K562 (cell line): ENCODE results near the gene OFD1. TPM values are rescaled to one million over a fixed set of nuclear protein-coding genes. Genes with fewer than 3 reads are reported as not detected.
"Not testable (repeated sequence)": the region's sequence is repeated elsewhere in the genome, so short reads cannot be mapped to it uniquely, and the experiment has no call there.

Experiments
- ATAC-seq: fragments of 200-7000 bp; cut with Tn5 transposase; 3 replicates; pipeline ENCODE4 v1.9.1; 2020; ENCODE audit warnings: moderate library complexity
- BruUV-seq: library from RNA; stranded (reverse); fragments of 400-500 nt; replicated peaks from 2 replicates; lab custom pipeline; 2021; lab: Mats Ljungman, UMichigan
- CTCF ChIA-PET: fragments of 300-600 bp; formaldehyde crosslinking; extraction: SDS; loops from one replicate; lab custom pipeline; 2021; ENCODE audit warnings: low intra/inter-chr PET ratio; lab: Yijun Ruan, JAX
- POLR2A ChIA-PET: fragments of 300-600, 350-650 bp; sonication (Branson Sonifier 250); formaldehyde crosslinking; extraction: SDS; loops from one replicate; lab custom pipeline; 2021; ENCODE audit warnings: antibody characterized with exemption, inconsistent platforms; lab: Yijun Ruan, JAX
- DNase-seq, 4 experiments: peaks; one replicate each; pipeline versions ENCODE4 v3.0.0 to v3.0.0-alpha.2; 2011 to 2018; ENCODE audit warnings: low spot score in 3 of 4, mixed read lengths in 3 of 4; ENCODE audit errors: extremely low read depth in 1 of 4
- FAIRE-seq: peaks from 2 replicates; lab custom pipeline; 2011; peaks lifted over from hg19 to GRCh38; lab: Jason Lieb, UNC
- H2AFZ ChIP-seq: 2 replicates; pipeline ENCODE4 v1.6.0; 2011; ENCODE audit warnings: low read depth, low read length, control low read depth, inconsistent platforms
- H3K27ac ChIP-seq: fragments of 200-600 bp; 3 replicates; pipeline ENCODE4 v1.8.0; 2011; ENCODE audit warnings: low read depth, mild to moderate bottlenecking, control low read depth, inconsistent platforms, low read length, moderate library complexity, mixed read lengths; ENCODE audit errors: extremely low read depth
- H3K27me3 ChIP-seq, 2 experiments: fragments of 300-600 bp in 1 of 2; 2 replicates in 1 of 2; 3 replicates in 1 of 2; pipeline versions ENCODE4 v1.6.0 to v1.8.0; 2011; ENCODE audit warnings: inconsistent platforms in 2 of 2, low read length in 2 of 2, mild to moderate bottlenecking in 1 of 2, mixed read lengths in 1 of 2, moderate library complexity in 1 of 2; ENCODE audit not compliant: control insufficient read depth in 2 of 2, insufficient read depth in 2 of 2
- H3K36me3 ChIP-seq: fragments of 300-600 bp; 3 replicates; pipeline ENCODE4 v1.8.0; 2011; ENCODE audit warnings: mild to moderate bottlenecking, low read length, inconsistent platforms; ENCODE audit not compliant: control insufficient read depth, insufficient read depth
- H3K4me1 ChIP-seq, 2 experiments: fragments of 200-600 bp in 1 of 2; replicated peaks in 1 of 2; 2 replicates in 1 of 2; 3 replicates in 1 of 2; pipeline versions ENCODE4 v1.5.1 to v1.8.0; 2011; ENCODE audit warnings: inconsistent platforms in 2 of 2, low read length in 2 of 2, mild to moderate bottlenecking in 1 of 2, mixed read lengths in 1 of 2, moderate library complexity in 1 of 2; ENCODE audit not compliant: control insufficient read depth in 2 of 2, insufficient read depth in 2 of 2
- H3K4me2 ChIP-seq: 2 replicates; pipeline ENCODE4 v1.6.1; 2011; ENCODE audit warnings: low read length, control low read depth, inconsistent platforms, mixed read lengths; ENCODE audit not compliant: insufficient read depth
- H3K4me3 ChIP-seq: fragments of 200-600 bp; sonication (generic), shearing (Covaris generic); 2 replicates; pipeline ENCODE4 v1.5.1; 2016; ENCODE audit warnings: control low read depth, inconsistent platforms
- H3K79me2 ChIP-seq: fragments of 200-600 bp; 3 replicates; pipeline ENCODE4 v1.8.0; 2011; ENCODE audit warnings: low read length, inconsistent platforms; ENCODE audit not compliant: control insufficient read depth, insufficient read depth
- H3K9ac ChIP-seq, 2 experiments: 2 replicates each; pipeline versions ENCODE4 v1.6.0 to v1.6.1; 2011; ENCODE audit warnings: low read depth in 2 of 2, low read length in 2 of 2, control low read depth in 1 of 2, inconsistent platforms in 1 of 2, mild to moderate bottlenecking in 1 of 2, mixed read lengths in 1 of 2; ENCODE audit not compliant: insufficient read depth in 1 of 2
- H3K9me1 ChIP-seq: one replicate; pipeline ENCODE4 v1.6.0; 2011; ENCODE audit warnings: inconsistent platforms, mild to moderate bottlenecking, low read length, moderate library complexity; ENCODE audit not compliant: control insufficient read depth, insufficient read depth
- H3K9me3 ChIP-seq: replicated peaks from 2 replicates; pipeline ENCODE4 v1.5.1; 2011; ENCODE audit warnings: low read depth, low read length, inconsistent platforms; ENCODE audit not compliant: control insufficient read depth, insufficient read depth
- H4K20me1 ChIP-seq: replicated peaks from 2 replicates; pipeline ENCODE4 v1.6.1; 2011; ENCODE audit warnings: low read length, inconsistent platforms, mixed read lengths; ENCODE audit not compliant: control insufficient read depth, insufficient read depth
- EGR1 ChIP-seq: fragments of 450-650 bp; conservative IDR thresholded peaks from 2 replicates; pipeline ENCODE4 v1.6.1; 2017; ENCODE audit warnings: mild to moderate bottlenecking
- ZNF507 ChIP-seq: conservative IDR thresholded peaks from 2 replicates; pipeline ENCODE4 v1.6.1; 2017; ENCODE audit warnings: missing genetic modification characterization, missing compliant biosample characterization
- WGBS: fragments of 100-300 bp; shearing (Covaris generic); methylation state at CpG from one replicate; pipeline ENCODE4 v1.1.6; 2016; ENCODE audit warnings: low coverage, mixed read lengths; ENCODE audit not compliant: insufficient coverage; ENCODE audit errors: missing lambda C conversion rate; 5-methylcytosine and 5-hydroxymethylcytosine counted together
- in situ Hi-C: fragments of 300-500 bp; cut with MboI; formaldehyde crosslinking; loops from 4 replicates; pipeline ENCODE4 v1.15.0; 2018; ENCODE audit warnings: inconsistent platforms, mixed read lengths
- intact Hi-C: fragments of 100-400 bp; cut with micrococcal nuclease; formaldehyde crosslinking; loops from 2 replicates; pipeline ENCODE4 v1.14.2; 2022
- polyA plus RNA-seq, 8 experiments: library from polyadenylated mRNA; depleted of rRNA in 4 of 8; stranded (reverse) in 5 of 8; unstranded in 3 of 8; fragments of >200 nt; fragmentation: Nextera tagmentation in 2 of 8; fragmentation: Illumina TruSeq in 1 of 8; extraction: Ambion mirVana in 2 of 8; extraction: Trizol in 1 of 8; gene quantifications; 2 replicates each; pipeline versions ENCODE4 v1.2.1 to v1.2.3, GENCODE V29; 2011 to 2014; ENCODE audit warnings: inconsistent platforms in 1 of 8, missing spikeins in 1 of 8
- total RNA-seq, 7 experiments: library from RNA; depleted of rRNA in 6 of 7; stranded (reverse); fragments of >200 nt in 6 of 7; fragmentation: Illumina TruSeq in 2 of 7; extraction: Trizol in 2 of 7; gene quantifications; 2 replicates each; pipeline versions ENCODE4 v1.2.1 to v1.2.3, GENCODE V29; 2011 to 2021; ENCODE audit warnings: low replicate concordance in 1 of 7
- TF ChIP-seq, protein P1 (sequence below): sonication (generic); formaldehyde crosslinking; IDR thresholded peaks from 2 replicates; pipeline ENCODE4 v1.8.1; 2023; ENCODE audit warnings: mild to moderate bottlenecking, missing genetic modification reagents

The OFD1 gene
- total and polyA plus RNA-seq, 9 of the 15 experiments (the other 6 are each of a cell fraction or from before 2014, with no cell fraction given), result 22.0 to 49.1 (median 30.2) TPM

DNA sequence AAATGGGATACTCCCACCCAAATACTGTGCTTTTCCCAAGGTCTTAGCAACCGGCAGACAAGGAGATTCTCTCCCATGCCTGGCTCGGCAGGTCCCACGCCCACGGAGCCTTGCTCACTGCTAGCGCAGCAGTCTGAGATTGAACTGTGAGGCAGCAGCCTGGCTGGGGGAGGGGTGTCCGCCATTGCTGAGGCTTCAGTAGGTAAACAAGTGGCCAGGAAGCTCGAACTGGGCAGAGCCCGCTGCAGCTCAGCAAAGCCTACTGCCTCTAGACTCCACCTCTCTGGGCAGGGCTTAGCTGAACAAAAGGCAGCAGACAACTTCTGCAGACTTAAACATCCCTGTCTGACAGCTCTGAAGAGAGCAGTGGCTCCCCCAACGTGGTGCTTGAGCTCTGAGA lies 9.7 kb upstream of the OFD1 start:
- CTCF ChIA-PET, H3K4me3 ChIP-seq, H3K27ac ChIP-seq, H2AFZ ChIP-seq, ATAC-seq, H3K9me1 ChIP-seq, DNase-seq, H3K27me3 ChIP-seq, H3K4me2 ChIP-seq, H4K20me1 ChIP-seq, H3K9me3 ChIP-seq, FAIRE-seq, POLR2A ChIA-PET, intact Hi-C loops, H3K4me1 ChIP-seq, H3K9ac ChIP-seq, in situ Hi-C loops, BruUV-seq: not testable (repeated sequence)
- Histone ChIP-seq H3K36me3 (peaks cover 27% of the 10 kb centered on the region; the same call in 2 of the 3 replicates), H3K79me2 (peaks cover 39% of the 10 kb centered on the region)
- TF ChIP-seq, protein P1, sequence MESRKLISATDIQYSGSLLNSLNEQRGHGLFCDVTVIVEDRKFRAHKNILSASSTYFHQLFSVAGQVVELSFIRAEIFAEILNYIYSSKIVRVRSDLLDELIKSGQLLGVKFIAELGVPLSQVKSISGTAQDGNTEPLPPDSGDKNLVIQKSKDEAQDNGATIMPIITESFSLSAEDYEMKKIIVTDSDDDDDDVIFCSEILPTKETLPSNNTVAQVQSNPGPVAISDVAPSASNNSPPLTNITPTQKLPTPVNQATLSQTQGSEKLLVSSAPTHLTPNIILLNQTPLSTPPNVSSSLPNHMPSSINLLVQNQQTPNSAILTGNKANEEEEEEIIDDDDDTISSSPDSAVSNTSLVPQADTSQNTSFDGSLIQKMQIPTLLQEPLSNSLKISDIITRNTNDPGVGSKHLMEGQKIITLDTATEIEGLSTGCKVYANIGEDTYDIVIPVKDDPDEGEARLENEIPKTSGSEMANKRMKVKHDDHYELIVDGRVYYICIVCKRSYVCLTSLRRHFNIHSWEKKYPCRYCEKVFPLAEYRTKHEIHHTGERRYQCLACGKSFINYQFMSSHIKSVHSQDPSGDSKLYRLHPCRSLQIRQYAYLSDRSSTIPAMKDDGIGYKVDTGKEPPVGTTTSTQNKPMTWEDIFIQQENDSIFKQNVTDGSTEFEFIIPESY, result 0 out of 2 replicates have a peak, but pooled peaks have one; percentile 30
- TF ChIP-seq EGR1, result 0 out of 2 replicates have a peak, but pooled peaks have one; percentile 29
- WGBS, result 60% methylated on average over 4 of the region's 9 CpGs

DNA sequence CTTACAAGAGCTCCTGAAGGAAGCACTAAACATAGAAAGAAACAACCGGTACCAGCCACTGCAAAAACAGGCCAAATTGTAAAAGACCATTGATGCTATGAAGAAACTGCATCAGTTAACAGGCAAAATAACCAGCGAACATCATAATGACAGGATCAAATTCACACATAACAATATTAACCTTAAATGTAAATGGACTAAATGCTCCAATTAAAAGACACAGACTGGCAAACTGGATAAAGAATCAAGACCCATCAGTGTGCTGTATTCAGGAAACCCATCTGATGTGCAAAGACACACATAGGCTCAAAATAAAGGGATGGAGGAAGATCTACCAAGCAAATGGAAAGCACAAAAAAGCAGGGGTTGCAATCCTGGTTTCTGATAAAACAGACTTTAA lies 8.0 kb upstream of the OFD1 start:
- H3K4me3 ChIP-seq, intact Hi-C loops, ATAC-seq, POLR2A ChIA-PET, H2AFZ ChIP-seq, in situ Hi-C loops, BruUV-seq, CTCF ChIA-PET, FAIRE-seq, H3K9me1 ChIP-seq, DNase-seq, H3K27me3 ChIP-seq, H3K4me2 ChIP-seq, H3K27ac ChIP-seq, H3K9ac ChIP-seq, H3K4me1 ChIP-seq, H4K20me1 ChIP-seq, H3K9me3 ChIP-seq: not testable (repeated sequence)
- 46% methylated on average over 2 of the region's 2 CpGs for WGBS
- Histone ChIP-seq H3K79me2 (peaks cover 37% of the 10 kb centered on the region), H3K36me3 (peaks cover 17% of the 10 kb centered on the region; the same call in 2 of the 3 replicates)
- TF ChIP-seq ZNF507, result peak; percentile 86
